HG03460 (cell line): Measurements from ENCODE around the gene SLC38A8.

Source experiments
- ATAC-seq: cut with Tn5 transposase; IDR thresholded peaks from one replicate; pipeline ENCODE4 v1.9.1; 2021; ENCODE audit not compliant: unreplicated experiment

The SLC38A8 gene

DNA sequence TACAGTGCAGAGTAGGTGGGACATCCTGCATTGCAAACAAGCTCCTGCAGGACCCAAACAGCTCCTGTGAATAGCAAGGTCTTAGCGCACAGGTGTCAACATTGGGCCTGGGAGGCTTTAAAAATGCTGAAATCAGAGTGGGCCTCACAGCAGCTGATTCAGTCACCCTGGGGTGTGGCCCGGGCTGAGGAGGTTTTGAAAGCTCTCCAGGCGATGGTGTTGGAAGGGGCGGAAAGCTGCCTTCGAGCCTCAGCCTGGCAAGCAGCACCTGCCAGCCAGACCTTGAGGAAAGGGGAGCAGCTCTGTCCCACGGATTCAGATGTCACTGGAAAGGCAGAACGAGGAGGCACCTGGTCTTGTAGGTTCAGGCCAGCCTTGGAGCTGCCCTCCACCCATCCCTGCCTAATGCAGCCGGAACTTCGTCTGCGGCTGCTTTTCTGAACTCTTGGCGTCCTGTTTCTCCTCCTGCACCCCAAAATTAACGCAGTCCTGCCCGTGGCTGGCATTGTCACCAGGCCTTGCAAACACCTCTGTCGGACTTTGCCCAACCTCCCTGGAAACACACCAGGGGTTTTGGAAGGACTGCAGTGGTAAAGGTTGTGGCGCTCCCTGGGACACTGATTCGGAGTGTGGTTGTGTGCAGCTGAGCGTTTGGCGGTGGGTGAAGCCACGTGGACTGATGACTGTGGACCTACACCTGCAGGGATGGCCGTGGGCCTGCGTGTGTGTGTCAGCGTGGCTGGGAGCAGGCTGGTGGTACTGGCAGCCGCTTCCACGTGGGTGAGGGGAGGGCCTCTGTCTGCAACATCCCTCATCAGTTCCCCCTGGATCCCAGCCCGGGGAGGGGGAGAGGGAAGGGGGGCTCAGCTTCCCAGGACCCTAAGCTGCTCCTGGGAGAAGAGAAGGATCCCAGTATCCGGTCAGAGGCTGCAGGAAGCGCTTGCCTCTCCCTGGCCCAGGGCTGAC, 71.1 kb downstream of the SLC38A8 start:
- ATAC-seq, result no peak

GRCh38 chr16:83970430-83970815, 72.2 kb downstream of the SLC38A8 start:
- no peak for ATAC-seq

DNA sequence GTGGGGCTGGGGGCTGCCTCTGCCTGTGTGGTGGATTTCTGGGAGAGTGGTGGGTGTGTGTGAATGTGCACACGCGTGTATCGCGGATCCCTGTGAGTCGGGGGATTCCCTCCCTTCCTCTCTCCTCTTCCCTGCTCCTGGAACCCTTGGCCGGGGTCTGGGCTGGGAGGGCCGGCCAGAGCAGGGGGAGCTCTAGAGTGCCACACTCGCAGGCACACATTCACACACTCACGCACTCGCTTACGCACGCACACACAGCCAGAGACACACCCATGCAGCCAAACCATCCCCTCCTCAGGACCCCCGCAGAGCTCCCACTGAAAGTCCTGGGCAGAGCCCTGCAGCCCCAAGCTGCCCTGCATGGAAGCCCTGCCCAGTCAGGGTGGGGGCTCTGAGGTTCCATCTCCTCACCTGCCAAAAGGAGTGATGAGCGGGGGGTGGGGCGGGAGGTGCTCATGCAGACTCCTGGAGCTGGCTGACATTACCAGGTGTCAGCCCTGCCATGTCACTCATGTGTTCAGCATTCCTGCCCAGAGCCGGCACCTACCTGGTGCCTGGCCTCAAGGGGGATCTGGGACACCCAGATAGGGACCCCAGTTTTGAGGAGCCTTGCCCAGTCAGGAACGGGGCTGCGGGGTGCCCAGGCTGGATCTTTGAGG, 72.7 kb downstream of the SLC38A8 start:
- no peak for ATAC-seq

DNA sequence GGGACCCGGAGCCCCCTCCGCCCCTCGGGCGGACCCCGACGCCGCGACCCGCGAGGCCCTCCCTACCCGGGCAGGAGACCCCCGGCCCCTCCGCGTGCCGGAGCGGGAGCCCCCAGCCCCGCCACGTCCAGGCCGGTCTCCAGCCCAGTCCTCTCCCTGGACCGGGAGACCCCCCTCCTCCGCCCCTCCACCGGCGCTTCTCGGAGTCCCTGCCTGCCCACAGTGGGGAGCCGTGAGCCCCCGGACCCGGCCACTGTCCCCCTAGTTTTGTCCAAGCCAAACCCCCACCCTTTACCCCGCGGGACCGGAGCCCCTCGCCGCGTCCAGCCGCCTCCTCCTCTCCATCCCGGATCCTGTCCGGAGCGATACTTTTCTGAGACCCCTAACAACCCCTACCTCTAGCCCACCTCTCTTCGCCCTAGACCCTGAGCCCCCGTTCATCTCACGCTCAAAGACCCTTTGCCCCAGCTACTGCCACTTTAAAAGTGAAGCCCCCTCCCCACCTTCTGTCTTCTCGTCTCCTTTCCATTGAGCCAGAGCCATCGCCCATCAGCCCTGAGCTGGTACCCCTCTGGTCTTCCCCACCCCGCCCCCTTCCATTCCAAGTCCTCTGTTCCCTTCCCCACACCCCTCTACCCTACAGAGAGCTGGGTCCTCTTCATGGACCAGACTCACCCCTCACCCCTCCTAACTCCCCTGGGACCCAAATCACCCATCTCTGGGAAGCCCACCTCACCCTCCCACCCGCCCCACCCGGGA, 73.5 kb downstream of the SLC38A8 start:
- no peak for ATAC-seq

GRCh38 chr16:83968306-83968851, 74.2 kb downstream of the SLC38A8 start:
- no peak for ATAC-seq

DNA sequence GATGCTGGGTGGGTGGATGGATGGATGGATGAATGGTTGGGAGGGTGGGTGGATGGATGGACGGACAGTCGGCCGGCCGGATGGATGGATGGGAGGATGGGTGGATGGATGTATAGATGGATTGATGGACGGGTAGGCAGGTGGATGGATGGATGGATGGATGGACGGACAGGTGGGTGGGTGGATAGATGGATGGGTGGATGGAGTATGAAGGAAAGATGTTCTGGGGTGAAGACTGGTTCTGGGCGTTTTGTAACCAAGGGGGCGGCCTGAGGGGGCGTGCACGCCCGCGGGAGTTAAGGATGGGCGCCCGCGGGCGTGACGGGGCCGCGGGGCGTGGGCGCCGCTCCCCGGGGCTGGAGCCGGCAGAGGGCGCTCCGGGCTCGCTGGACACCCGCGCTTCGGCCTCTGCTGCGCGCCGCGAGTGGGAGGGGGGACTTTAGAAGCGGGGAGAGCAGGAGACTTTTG, 74.7 kb downstream of the SLC38A8 start, which contains the start of gene NECAB2:
Gene NECAB2, plus strand, starts transcription at position 407 of the 468 bp plus-strand sequence. CDS start 405 bp downstream, outside the sequence.
- ATAC-seq, result no peak

- ATAC-seq, result no peak
These were observed 75.5 kb downstream of the SLC38A8 start for GRCh38 chr16:83967091-83967490.

- no peak for ATAC-seq
These were observed 76.4 kb downstream of the SLC38A8 start for GRCh38 chr16:83966153-83966696.

GRCh38 chr16:83965444-83966152, 77.0 kb downstream of the SLC38A8 start:
- no peak for ATAC-seq

DNA sequence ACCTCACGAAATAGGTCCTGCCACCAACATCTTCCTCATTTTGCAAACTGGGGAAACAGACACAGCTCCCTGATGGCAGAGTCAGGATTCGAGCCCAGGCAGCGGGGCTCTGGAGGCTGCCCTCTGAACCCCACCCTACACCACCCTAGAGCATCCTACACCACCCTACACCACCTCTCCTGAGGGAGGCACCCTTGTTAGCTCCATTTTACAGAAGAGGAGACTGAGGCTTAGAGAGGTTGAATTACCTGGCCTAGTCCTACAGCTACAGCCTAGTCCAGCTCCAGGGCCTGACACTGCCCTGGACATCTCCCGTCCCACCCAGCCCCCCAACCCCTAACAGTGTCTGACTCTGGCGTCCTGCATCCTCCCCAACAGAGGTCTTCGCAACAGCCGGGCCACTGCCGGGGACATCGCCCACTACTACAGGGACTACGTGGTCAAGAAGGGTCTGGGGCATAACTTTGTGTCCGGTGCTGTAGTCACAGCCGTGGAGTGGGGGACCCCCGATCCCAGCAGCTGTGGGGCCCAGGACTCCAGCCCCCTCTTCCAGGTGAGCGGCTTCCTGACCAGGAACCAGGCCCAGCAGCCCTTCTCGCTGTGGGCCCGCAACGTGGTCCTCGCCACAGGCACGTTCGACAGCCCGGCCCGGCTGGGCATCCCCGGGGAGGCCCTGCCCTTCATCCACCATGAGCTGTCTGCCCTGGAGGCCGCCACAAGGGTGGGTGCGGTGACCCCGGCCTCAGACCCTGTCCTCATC, 77.7 kb downstream of the SLC38A8 start:
- ATAC-seq, result no peak

- no peak for ATAC-seq
These were observed 79.1 kb downstream of the SLC38A8 start for GRCh38 chr16:83963277-83964119.

DNA sequence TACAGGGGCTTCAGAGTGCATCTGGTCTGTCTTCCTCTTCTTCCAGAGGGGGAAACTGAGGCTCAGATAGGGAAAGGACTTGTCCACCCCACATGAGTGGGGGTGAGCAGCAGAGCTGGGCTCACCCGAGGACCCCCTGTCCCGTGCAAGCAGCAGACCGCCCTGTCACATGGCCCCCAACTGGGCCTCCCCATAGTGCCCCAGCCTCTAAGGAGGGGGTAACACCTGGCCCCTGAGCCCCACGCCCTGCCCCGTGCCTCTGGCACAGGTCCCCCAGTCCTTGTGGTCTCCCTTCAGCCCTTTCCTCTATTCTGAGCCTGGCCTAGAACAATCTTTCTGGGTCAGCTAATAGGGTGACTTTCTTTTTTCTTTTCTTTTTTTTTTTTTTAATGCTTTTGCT, 81.0 kb downstream of the SLC38A8 start:
- ATAC-seq, result no peak

DNA sequence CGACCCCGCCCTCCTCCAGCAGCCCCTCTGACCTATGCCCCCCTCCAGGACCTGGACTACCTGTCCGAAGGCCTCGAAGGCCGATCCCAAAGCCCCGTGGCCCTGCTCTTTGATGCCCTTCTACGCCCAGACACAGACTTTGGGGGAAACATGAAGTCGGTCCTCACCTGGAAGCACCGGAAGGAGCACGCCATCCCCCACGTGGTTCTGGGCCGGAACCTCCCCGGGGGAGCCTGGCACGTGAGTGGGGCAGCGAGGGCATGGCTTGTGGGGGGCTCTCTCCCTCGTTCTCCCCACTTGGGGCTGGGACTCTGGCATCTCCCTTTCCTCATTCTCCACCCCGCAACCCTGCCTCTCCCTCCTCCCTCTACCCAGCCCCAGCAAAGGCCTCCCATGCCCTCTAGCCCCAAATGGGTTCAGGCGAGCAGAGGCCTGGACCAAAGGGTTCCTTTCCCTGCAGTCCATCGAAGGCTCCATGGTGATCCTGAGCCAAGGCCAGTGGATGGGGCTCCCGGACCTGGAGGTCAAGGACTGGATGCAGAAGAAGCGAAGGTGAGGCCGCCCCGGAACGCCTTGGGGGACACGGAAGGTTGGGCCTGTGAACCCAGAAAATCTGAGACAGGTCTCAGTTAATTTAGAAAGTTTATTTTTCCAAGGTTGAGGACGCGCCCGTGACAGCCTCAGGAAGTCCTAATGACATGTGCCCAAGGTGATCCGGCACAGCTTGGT, 81.9 kb downstream of the SLC38A8 start:
- no peak for ATAC-seq
